Transverse colon (tissue), 4 donors: ENCODE measurements around the gene LRRC70.

Experiments
- POLR2A ChIP-seq: fragments of 450-650 bp; IDR thresholded peaks from one replicate; pipeline ENCODE4 v1.6.1; 2016; ENCODE audit warnings: antibody characterized with exemption, mild to moderate bottlenecking, moderate library complexity
- POLR2AphosphoS5 ChIP-seq, 3 donors: sonication (generic); formaldehyde crosslinking; IDR thresholded peaks; one replicate each; pipeline ENCODE4 v1.6.1; 2016; ENCODE audit warnings: antibody characterized with exemption in 3 of 3
- TF ChIP-seq, protein P1 (sequence below), 5 experiments: fragments of 200-600 bp in 3 of 5; fragments of 450-650 bp in 2 of 5; sonication (generic) in 3 of 5; IDR thresholded peaks; 1 replicate in 2 of 5; 2 replicates in 3 of 5; pipeline ENCODE4 v1.5.1; 2016 to 2017; ENCODE audit warnings: antibody characterized with exemption in 5 of 5, inconsistent platforms in 3 of 5, mild to moderate bottlenecking in 2 of 5, moderate library complexity in 1 of 5

- TF ChIP-seq POLR2A (no peak), POLR2AphosphoS5 (IDR thresholded peaks at IDR 0.05) (no peak)
- TF ChIP-seq, protein P1, sequence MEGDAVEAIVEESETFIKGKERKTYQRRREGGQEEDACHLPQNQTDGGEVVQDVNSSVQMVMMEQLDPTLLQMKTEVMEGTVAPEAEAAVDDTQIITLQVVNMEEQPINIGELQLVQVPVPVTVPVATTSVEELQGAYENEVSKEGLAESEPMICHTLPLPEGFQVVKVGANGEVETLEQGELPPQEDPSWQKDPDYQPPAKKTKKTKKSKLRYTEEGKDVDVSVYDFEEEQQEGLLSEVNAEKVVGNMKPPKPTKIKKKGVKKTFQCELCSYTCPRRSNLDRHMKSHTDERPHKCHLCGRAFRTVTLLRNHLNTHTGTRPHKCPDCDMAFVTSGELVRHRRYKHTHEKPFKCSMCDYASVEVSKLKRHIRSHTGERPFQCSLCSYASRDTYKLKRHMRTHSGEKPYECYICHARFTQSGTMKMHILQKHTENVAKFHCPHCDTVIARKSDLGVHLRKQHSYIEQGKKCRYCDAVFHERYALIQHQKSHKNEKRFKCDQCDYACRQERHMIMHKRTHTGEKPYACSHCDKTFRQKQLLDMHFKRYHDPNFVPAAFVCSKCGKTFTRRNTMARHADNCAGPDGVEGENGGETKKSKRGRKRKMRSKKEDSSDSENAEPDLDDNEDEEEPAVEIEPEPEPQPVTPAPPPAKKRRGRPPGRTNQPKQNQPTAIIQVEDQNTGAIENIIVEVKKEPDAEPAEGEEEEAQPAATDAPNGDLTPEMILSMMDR (IDR thresholded peaks at IDR 0.05), result no peak
Measured at GRCh38 chr5:62594364-62594984, 15.9 kb downstream of the LRRC70 start.
